GM18517 (cell line): Measurements from ENCODE around the gene CYFIP2.

Experiments used
- ATAC-seq: cut with Tn5 transposase; IDR thresholded peaks from one replicate; pipeline ENCODE4 v1.9.1; 2021; ENCODE audit warnings: mild to moderate bottlenecking, moderate library complexity; ENCODE audit not compliant: unreplicated experiment

The CYFIP2 gene

GRCh38 chr5:157352756-157353340, 86.9 kb downstream of the CYFIP2 start:
- no peak for ATAC-seq

GRCh38 chr5:157354800-157355199, 88.9 kb downstream of the CYFIP2 start:
- no peak for ATAC-seq

GRCh38 chr5:157356576-157356975, 90.7 kb downstream of the CYFIP2 start:
- ATAC-seq: no peak

GRCh38 chr5:157357823-157358222, 91.9 kb downstream of the CYFIP2 start:
- ATAC-seq: no peak

- ATAC-seq: no peak
These were observed 92.9 kb downstream of the CYFIP2 start for GRCh38 chr5:157358871-157359270.

GRCh38 chr5:157359356-157360055, 93.6 kb downstream of the CYFIP2 start:
- no peak for ATAC-seq

- no peak for ATAC-seq
These were observed 96.1 kb downstream of the CYFIP2 start for GRCh38 chr5:157362012-157362411.

- ATAC-seq: no peak
These were observed 96.6 kb downstream of the CYFIP2 start for GRCh38 chr5:157362502-157362901.

GRCh38 chr5:157362982-157363381, 97.1 kb downstream of the CYFIP2 start:
- ATAC-seq: no peak

GRCh38 chr5:157365732-157366131, 99.8 kb downstream of the CYFIP2 start:
- no peak for ATAC-seq

GRCh38 chr5:157366741-157367674, 101.1 kb downstream of the CYFIP2 start:
- ATAC-seq: no peak

- no peak for ATAC-seq
These were observed 103.6 kb downstream of the CYFIP2 start for GRCh38 chr5:157369507-157369906.

- no peak for ATAC-seq
These were observed 105.0 kb downstream of the CYFIP2 start for GRCh38 chr5:157370967-157371366.

GRCh38 chr5:157371655-157372471, 105.9 kb downstream of the CYFIP2 start:
- no peak for ATAC-seq

GRCh38 chr5:157372472-157372822, 106.5 kb downstream of the CYFIP2 start:
- ATAC-seq: no peak

- no peak for ATAC-seq
These were observed 112.6 kb downstream of the CYFIP2 start for GRCh38 chr5:157378509-157378908.

- ATAC-seq: no peak
These were observed 114.1 kb downstream of the CYFIP2 start for GRCh38 chr5:157379983-157380382.

- ATAC-seq: no peak
These were observed 115.8 kb downstream of the CYFIP2 start for GRCh38 chr5:157381746-157382145.

- no peak for ATAC-seq
These were observed 117.3 kb downstream of the CYFIP2 start for GRCh38 chr5:157382996-157383800.
